ENCODE measurements around the gene ZMIZ1.

Gene ZMIZ1

DNA sequence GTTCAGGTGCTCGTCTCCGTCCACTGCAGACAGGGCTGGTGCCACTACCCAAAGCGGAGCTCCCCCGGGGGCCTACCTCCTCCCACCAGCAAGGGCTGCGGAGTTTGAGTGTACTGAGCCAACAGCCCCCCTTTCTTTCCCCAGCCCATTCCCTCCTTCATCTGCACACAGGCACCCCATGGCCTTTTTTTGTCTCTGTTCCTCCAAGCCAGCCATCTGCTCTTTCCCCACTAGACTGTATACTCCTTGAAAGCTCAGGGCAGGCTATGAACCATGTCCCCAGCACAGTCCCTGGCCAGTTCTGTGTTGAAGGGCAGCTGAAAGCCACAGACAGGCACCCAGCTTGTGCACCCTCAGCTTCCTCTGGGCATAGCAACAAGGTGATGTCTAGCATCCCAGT, 99.4 kb downstream of the ZMIZ1 start:
- Histone ChIP-seq H3K4me3 (ENCODE audit: low read length) (no peak overlapping the region), H3K9me3 (ENCODE audit: low read length) (no peaks in the 10 kb centered on the region), H2AFZ (ENCODE audit: low read depth, low read length) (no peak overlapping the region), H3K4me1 (ENCODE audit: insufficient read depth, low read length) (peaks cover 31% of the 10 kb centered on the region), H3K27me3 (ENCODE audit: insufficient read depth, low read length) (no peaks in the 10 kb centered on the region), H3K36me3 (ENCODE audit: insufficient read depth, low read length) (peaks cover 18% of the 10 kb centered on the region)

DNA sequence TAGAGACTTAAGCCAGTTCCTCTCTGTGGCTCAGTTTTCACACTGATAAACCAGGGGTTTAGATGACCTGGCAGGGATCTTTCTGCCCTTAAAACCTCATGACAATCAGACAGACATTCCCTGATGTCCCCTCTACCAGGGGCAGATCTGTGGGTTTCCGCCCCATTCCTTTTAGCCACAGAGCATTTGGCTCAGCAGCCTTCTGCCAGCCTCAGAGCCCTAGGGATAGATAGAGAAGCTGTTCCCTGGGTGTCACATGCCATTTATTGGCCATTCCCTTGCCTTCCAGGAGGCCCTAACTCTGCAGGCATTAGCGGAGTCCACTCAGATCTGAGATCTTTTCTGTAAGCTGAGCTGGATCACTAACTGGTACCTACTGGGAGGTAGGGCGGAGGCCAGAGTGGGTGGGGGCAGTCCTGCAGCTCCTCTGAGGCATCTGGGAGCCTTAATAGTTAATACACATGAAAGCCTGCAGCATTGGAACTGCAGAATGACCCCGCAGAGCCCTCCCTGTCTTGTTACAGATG, 101.5 kb downstream of the ZMIZ1 start:
- Histone ChIP-seq H3K9me3 (ENCODE audit: low read length) (no peaks in the 10 kb centered on the region), H3K36me3 (ENCODE audit: insufficient read depth, low read length) (peaks cover 18% of the 10 kb centered on the region), H3K27me3 (ENCODE audit: insufficient read depth, low read length) (no peaks in the 10 kb centered on the region), H2AFZ (ENCODE audit: low read depth, low read length) (no peak overlapping the region), H3K4me1 (ENCODE audit: insufficient read depth, low read length) (peaks cover 20% of the 10 kb centered on the region), H3K4me3 (ENCODE audit: low read length) (no peak overlapping the region)

DNA sequence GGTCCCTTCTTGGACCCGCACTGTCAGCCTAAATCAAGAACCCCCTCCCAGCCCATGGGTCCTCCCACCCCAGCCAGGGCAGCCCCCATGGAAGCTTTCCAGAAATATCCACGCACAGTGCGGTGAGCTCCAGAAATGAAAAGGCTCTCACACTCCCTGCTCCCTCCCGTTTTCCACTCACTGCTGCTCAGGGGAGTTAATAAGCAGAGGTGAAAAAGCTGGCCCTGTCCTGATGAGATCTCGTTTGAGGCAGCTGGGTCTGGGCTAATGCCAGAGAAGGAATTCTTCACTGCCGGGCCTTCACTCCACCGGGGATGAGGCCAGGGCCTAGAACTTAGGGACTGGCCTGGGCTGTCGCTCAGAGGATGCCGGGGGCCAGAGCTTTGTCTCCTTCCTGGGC, 102.2 kb downstream of the ZMIZ1 start:
- H3K4me3 ChIP-seq (ENCODE audit: low read length), result no peak overlapping the region

DNA sequence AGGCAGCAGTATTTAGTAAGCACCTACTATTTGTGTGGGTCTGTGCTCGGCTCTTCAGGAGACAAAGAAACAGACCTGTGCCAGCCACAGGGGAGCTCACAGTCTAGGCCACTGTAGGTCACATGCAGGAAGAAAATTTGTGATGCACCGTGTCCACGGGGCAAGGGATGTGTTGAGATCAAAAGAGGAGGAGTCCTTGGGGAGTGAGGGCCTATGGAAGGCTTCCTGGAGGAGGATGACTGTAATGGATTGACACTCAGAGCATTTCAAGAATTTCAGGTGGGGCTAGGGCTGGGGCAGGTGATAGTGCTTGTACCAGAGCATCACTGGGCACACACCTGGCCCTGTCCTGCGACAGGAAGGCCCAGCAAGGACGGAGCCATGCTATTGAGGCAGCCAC, 102.7 kb downstream of the ZMIZ1 start:
- peaks cover 10% of the 10 kb centered on the region for H3K4me1 ChIP-seq (ENCODE audit: insufficient read depth, low read length)
- H3K4me3 ChIP-seq (ENCODE audit: low read length), result no peak overlapping the region
- H2AFZ ChIP-seq (ENCODE audit: low read depth, low read length), result no peak overlapping the region
- H3K9me3 ChIP-seq (ENCODE audit: low read length), result no peaks in the 10 kb centered on the region
- no peaks in the 10 kb centered on the region for H3K27me3 ChIP-seq (ENCODE audit: insufficient read depth, low read length)
- peaks cover 16% of the 10 kb centered on the region for H3K36me3 ChIP-seq (ENCODE audit: insufficient read depth, low read length)

More for the DNA sequence above, 102.2 kb downstream of the ZMIZ1 start:
- H3K9me3 ChIP-seq (ENCODE audit: low read length), result no peaks in the 10 kb centered on the region
- H2AFZ ChIP-seq (ENCODE audit: low read depth, low read length), result no peak overlapping the region
- peaks cover 15% of the 10 kb centered on the region for H3K4me1 ChIP-seq (ENCODE audit: insufficient read depth, low read length)
- H3K27me3 ChIP-seq (ENCODE audit: insufficient read depth, low read length), result no peaks in the 10 kb centered on the region
- H3K36me3 ChIP-seq (ENCODE audit: insufficient read depth, low read length), result peaks cover 18% of the 10 kb centered on the region

DNA sequence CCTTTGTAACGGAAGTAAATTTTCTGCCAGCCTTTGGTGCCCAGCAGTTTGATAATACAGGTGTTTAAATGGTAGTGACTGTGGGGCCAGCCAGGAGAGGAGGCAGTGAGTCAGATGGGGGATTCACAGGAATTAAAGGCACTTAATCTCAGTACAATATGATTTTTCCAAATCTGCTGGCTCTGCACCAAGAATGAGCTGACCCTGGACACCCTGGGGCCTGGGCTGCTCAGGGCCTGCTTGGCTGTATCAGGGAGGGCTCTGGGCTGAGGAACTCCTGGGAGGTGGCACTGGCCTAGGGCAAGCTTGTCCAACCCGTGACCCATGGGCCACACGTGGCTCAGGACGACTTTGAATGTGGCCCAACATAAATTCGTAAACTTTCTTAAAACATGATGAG, 104.1 kb downstream of the ZMIZ1 start:
- H3K9me3 ChIP-seq (ENCODE audit: low read length), result no peaks in the 10 kb centered on the region

DNA sequence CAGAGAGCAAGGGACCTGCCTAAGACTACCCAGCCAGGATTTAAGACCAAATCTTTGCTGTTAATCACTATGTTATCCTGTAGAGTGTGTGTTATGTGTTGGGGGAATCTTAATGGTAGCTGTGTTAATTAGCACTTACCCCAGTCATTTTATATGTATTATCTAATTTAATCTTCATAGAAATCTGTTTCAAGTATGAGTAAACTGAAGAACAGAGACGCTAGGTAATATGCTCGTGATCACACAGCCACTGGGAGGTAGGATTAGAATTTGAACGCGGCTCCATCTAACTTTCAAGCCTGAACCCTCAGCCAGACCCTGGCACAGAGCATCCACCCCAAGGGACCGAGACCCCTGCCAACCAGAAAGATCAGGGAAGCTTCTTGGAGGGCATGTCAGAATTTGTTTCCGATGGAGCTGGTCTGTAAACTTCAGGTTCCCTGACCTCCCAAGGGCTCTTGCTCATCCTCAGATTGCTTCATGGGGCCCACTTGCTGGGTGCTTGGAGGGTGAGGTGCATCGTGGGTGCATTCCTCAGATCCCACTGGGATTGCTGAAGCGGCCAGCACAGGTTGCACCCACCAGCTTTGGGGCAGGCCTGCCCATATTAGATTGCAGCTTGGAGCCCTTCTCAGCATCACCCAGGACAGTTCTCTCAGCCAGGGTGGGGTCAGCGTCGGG, 105.0 kb downstream of the ZMIZ1 start:
- Histone ChIP-seq H3K9me3 (ENCODE audit: low read length) (no peaks in the 10 kb centered on the region), H2AFZ (ENCODE audit: low read depth, low read length) (no peak overlapping the region), H3K4me3 (ENCODE audit: low read length) (no peak overlapping the region), H3K27me3 (ENCODE audit: insufficient read depth, low read length) (no peaks in the 10 kb centered on the region), H3K4me1 (ENCODE audit: insufficient read depth, low read length) (peaks cover 20% of the 10 kb centered on the region), H3K36me3 (ENCODE audit: insufficient read depth, low read length) (peaks cover 11% of the 10 kb centered on the region)

More for the DNA sequence above, 104.1 kb downstream of the ZMIZ1 start:
- H3K36me3 ChIP-seq (ENCODE audit: insufficient read depth, low read length), result peaks cover 11% of the 10 kb centered on the region
- no peaks in the 10 kb centered on the region for H3K27me3 ChIP-seq (ENCODE audit: insufficient read depth, low read length)
- no peak overlapping the region for H2AFZ ChIP-seq (ENCODE audit: low read depth, low read length)
- no peak overlapping the region for H3K4me3 ChIP-seq (ENCODE audit: low read length)
- H3K4me1 ChIP-seq (ENCODE audit: insufficient read depth, low read length), result peaks cover 11% of the 10 kb centered on the region

DNA sequence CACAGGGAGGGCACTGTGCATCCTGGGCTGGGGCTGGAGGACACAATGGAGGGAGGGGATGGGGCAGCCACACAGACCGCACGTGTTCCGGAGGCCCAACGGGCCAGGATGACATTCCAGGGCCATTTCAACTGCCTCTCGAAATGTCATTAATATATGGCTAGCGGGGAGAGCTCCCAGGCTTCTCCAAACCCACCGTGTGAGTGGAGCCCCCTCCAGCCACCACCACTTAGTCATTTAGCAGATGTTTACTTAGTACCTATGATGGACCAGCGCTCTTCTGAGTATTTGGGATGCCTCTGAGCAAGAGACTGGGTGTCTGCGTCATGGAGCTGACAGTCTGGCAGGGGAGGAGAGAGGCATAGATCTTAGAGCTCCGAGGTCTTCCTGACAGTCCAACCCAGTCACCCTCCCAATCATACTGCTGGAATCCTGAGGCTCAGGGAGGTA, 107.3 kb downstream of the ZMIZ1 start:
- Histone ChIP-seq H2AFZ (ENCODE audit: low read depth, low read length) (no peak overlapping the region), H3K27me3 (ENCODE audit: insufficient read depth, low read length) (no peaks in the 10 kb centered on the region), H3K36me3 (ENCODE audit: insufficient read depth, low read length) (peaks cover 2% of the 10 kb centered on the region), H3K9me3 (ENCODE audit: low read length) (no peaks in the 10 kb centered on the region), H3K4me1 (ENCODE audit: insufficient read depth, low read length) (peaks cover 43% of the 10 kb centered on the region), H3K4me3 (ENCODE audit: low read length) (no peak overlapping the region)

DNA sequence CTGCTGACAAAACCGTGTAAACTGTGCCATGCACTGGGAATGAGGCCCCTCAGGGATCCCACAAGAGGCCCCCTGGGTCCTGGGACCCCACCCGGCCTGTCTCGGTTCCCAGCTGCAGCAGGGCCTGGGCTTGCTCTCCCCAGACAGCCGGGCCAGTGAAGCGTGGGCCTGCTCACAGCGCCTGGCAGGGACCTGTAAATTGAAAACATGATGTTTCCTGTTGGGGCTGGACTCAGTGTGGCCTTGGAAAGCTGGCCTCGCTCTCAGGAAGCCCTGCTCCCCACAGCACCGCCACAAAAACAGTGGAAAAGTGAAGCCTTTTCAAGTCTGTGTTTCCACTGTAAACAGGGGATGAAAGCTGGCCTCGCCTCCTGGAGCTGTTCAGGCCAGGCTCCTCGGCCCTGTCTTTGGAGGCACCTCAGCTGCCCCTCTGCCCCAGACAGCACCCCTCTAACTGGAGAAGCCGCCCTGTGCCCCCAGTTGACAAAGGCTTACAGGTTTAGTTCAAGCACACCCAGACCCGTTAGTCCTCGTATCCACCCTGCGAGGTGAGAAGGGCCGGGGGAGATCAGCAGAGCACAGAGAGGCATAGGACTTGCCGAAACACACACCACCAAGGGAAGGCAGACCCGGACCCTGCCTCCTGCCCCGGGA, 108.3 kb downstream of the ZMIZ1 start:
- Histone ChIP-seq H3K27me3 (ENCODE audit: insufficient read depth, low read length) (no peaks in the 10 kb centered on the region), H3K9me3 (ENCODE audit: low read length) (no peaks in the 10 kb centered on the region), H3K36me3 (ENCODE audit: insufficient read depth, low read length) (no peaks in the 10 kb centered on the region), H2AFZ (ENCODE audit: low read depth, low read length) (no peak overlapping the region), H3K4me3 (ENCODE audit: low read length) (no peak overlapping the region), H3K4me1 (ENCODE audit: insufficient read depth, low read length) (peaks cover 53% of the 10 kb centered on the region)

DNA sequence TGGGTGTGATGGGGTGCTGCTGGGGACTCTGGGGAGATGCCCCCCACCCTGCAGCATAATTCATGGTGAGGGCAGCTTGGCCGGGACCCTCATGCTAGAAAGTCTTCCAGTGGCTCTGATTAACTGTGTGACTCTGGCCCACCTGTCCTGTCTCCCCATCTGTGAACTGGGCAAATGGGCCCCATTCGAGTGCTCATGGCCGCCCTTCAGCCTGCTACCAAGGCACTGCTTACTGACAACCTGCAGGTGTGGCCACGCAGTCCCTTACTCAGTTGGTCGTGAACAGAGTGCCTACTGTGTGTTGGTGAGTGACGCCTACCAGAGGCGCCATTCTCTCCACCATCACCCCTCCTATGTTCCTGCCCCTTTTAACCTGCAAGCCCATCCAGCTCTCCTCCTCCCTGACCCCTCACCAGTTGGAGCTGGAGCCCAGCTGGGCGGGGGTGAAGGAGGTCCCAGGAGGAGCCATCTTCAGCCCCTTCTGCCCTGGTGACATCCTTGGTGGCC, 109.4 kb downstream of the ZMIZ1 start:
- Histone ChIP-seq H3K9me3 (ENCODE audit: low read length) (no peaks in the 10 kb centered on the region), H3K4me3 (ENCODE audit: low read length) (no peak overlapping the region), H3K36me3 (ENCODE audit: insufficient read depth, low read length) (no peaks in the 10 kb centered on the region), H3K4me1 (ENCODE audit: insufficient read depth, low read length) (peaks cover 63% of the 10 kb centered on the region), H2AFZ (ENCODE audit: low read depth, low read length) (no peak overlapping the region), H3K27me3 (ENCODE audit: insufficient read depth, low read length) (no peaks in the 10 kb centered on the region)

DNA sequence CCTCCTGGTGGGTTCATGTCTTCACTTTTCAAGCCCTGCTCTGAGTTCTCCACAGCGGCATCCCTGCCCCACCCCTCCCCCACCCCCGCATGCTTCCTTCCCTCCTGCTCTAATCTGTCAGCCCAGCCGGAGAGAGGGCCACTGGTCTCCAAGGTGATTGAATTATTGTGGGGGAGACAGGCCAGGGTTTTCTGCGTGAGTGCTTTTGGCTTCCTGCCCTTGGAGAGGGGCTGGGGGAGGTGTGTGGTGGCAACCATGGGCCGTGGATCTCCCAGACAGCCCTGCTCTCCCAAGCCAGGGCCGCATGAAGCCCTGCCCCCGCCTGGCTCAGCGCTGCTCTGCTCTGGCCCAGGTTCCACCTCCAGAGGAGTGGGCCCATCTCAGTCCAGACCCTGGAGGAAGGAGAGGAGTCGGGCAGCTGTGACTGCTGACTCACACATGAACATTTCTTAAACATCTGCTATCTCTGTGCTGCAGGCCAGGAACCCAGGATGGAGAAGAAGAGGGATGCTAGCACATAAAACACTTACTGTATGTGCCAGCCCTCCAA, 109.9 kb downstream of the ZMIZ1 start:
- no peaks in the 10 kb centered on the region for H3K9me3 ChIP-seq (ENCODE audit: low read length)
- H3K4me1 ChIP-seq (ENCODE audit: insufficient read depth, low read length), result peaks cover 69% of the 10 kb centered on the region
- no peaks in the 10 kb centered on the region for H3K36me3 ChIP-seq (ENCODE audit: insufficient read depth, low read length)
- no peak overlapping the region for H3K4me3 ChIP-seq (ENCODE audit: low read length)
- no peaks in the 10 kb centered on the region for H3K27me3 ChIP-seq (ENCODE audit: insufficient read depth, low read length)
- H2AFZ ChIP-seq (ENCODE audit: low read depth, low read length), result no peak overlapping the region

DNA sequence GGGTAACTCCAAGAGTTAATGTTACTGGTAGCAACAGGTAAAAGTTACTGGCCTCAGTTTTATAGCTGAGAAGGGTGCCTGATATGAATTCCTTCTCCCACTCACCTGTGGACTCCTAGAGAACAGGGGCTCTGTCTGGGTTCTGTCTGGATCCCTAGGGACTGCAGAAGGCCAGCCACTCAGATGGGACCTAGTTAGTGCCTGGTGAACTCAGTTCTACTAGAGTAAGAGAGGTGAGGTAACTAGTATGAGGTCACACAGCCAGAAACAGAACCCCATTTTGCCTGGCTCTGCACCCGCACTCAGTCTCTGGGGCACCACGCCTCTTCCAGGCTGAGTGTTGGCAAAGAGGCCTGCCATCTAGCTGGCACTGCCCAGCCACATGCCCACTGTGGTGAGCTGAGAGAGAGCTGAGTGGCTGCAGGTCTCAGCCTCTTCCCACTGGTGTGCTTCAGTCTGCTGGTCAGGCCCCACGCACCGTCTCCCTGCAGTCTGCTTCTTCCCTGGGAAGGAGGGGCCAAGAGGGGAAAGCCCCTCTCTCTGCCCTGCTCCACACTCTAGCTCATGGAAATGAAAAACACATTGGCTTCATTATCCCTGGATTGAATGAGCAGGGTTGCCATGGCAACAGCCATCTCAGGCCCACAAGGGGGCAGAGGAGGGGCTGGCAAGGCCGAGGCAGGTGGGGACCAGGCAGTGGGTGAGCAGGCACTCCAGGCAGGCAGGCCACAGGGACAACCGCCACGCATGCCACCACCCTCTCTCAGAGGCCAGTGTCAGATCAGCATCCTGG, 110.6 kb downstream of the ZMIZ1 start:
- peaks cover 75% of the 10 kb centered on the region for H3K4me1 ChIP-seq (ENCODE audit: insufficient read depth, low read length)
- H3K4me3 ChIP-seq (ENCODE audit: low read length), result no peak overlapping the region
- H3K9me3 ChIP-seq (ENCODE audit: low read length), result no peaks in the 10 kb centered on the region
- no peak overlapping the region for H2AFZ ChIP-seq (ENCODE audit: low read depth, low read length)
- no peaks in the 10 kb centered on the region for H3K36me3 ChIP-seq (ENCODE audit: insufficient read depth, low read length)
- H3K27me3 ChIP-seq (ENCODE audit: insufficient read depth, low read length), result no peaks in the 10 kb centered on the region

DNA sequence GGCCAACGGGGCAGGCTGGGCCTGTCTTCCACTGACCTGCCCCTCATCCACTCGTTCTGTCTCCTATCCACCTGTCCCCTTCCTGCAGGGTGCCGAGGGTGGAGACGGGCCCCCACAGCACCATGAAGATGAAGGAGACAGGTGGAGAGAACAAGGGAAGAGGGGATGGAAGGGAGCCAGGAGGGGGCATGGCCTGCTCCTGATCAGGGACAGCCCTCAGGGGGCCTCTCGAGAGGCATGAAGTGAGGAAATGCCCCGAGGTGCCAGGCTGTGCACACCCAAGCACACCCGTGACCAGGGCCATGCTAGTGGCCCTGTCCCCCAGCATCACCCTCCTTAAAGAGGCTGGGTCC, 111.2 kb downstream of the ZMIZ1 start:
- Histone ChIP-seq H3K27me3 (ENCODE audit: insufficient read depth, low read length) (no peaks in the 10 kb centered on the region), H3K4me3 (ENCODE audit: low read length) (no peak overlapping the region), H3K9me3 (ENCODE audit: low read length) (no peaks in the 10 kb centered on the region), H2AFZ (ENCODE audit: low read depth, low read length) (no peak overlapping the region), H3K4me1 (ENCODE audit: insufficient read depth, low read length) (peaks cover 81% of the 10 kb centered on the region), H3K36me3 (ENCODE audit: insufficient read depth, low read length) (no peaks in the 10 kb centered on the region)
